ENCODE measurements around the gene LFNG. TPM values are rescaled to one million over a fixed set of nuclear protein-coding genes. Genes with fewer than 3 reads are reported as not detected.

The LFNG gene
- total and polyA plus RNA-seq, 2 experiments from 2014 or later = 0.45 to 1.3 TPM

- Histone ChIP-seq H3K27ac (no peak overlapping the region), H3K27me3 (no peaks in the 10 kb centered on the region), H3K36me3 (no peaks in the 10 kb centered on the region), H3K4me1 (ENCODE audit: low read depth) (peaks cover 5% of the 10 kb centered on the region), H3K4me3 (no peak overlapping the region), H3K9me3 (ENCODE audit: low read depth) (no peaks in the 10 kb centered on the region)
- TF ChIP-seq, protein P1, sequence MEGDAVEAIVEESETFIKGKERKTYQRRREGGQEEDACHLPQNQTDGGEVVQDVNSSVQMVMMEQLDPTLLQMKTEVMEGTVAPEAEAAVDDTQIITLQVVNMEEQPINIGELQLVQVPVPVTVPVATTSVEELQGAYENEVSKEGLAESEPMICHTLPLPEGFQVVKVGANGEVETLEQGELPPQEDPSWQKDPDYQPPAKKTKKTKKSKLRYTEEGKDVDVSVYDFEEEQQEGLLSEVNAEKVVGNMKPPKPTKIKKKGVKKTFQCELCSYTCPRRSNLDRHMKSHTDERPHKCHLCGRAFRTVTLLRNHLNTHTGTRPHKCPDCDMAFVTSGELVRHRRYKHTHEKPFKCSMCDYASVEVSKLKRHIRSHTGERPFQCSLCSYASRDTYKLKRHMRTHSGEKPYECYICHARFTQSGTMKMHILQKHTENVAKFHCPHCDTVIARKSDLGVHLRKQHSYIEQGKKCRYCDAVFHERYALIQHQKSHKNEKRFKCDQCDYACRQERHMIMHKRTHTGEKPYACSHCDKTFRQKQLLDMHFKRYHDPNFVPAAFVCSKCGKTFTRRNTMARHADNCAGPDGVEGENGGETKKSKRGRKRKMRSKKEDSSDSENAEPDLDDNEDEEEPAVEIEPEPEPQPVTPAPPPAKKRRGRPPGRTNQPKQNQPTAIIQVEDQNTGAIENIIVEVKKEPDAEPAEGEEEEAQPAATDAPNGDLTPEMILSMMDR (IDR thresholded peaks at IDR 0.05; ENCODE audit: low read depth, low read length) = no peak
- no peak for DNase-seq (ENCODE audit: low read depth in 1 of 2, low spot score in 1 of 2)
Measured at GRCh38 chr7:2493205-2494164, 26.1 kb upstream of the LFNG start.

DNA sequence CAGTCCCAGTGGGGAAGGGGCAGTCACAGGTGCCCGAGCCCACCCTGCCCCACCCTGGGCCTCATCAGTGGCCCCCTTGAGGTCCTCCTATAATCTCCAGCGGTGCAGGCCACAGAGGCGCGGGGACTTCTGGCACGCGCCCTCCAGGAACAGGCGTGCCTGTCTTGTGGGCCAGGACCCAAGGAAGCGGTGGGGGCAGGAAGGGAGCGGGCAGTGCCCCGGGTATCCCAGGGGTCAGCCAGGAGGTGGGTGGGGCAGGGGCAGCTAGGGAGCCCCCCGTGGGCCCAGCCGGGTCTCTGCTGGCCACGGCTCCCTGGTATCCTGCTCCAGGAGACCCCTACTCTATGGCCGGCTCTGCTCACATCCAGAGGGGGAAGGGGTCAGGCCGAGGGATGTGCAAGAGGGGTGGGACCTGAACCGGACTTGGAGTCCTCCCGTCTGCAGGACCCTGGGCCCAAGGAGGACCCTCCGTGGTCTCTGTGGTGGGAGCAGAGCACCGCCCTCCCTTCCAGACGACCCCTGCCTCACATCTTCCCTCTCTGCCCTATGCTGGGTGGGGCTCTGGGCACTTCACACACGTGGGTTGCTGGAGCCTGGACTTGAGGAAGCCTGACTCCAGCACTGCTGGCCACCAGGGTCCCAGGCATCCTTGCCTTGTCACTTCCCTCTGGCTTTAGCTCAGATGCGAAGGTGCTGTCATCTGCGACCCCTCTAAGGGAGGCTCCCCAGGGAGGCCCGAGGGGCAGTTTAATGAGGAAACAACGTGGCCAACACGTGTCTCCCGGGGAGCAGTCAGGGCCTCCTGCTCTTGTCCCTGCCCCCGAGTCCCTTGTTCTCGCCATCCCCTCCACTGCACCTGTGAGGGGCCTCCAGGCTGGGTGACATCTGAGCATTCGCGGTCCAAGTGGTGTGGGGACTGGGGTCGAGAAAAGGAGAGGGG is 25.1 kb upstream of the LFNG start:
- Histone ChIP-seq H3K4me1 (ENCODE audit: low read depth) (peaks cover 5% of the 10 kb centered on the region), H3K27ac (no peak overlapping the region), H3K4me3 (no peak overlapping the region), H3K36me3 (no peaks in the 10 kb centered on the region), H3K9me3 (ENCODE audit: low read depth) (no peaks in the 10 kb centered on the region), H3K27me3 (no peaks in the 10 kb centered on the region)
- DNase-seq (ENCODE audit: low read depth in 1 of 2, low spot score in 1 of 2) = no peak
- TF ChIP-seq, protein P1 (IDR thresholded peaks at IDR 0.05; ENCODE audit: low read depth, low read length) = no peak

DNA sequence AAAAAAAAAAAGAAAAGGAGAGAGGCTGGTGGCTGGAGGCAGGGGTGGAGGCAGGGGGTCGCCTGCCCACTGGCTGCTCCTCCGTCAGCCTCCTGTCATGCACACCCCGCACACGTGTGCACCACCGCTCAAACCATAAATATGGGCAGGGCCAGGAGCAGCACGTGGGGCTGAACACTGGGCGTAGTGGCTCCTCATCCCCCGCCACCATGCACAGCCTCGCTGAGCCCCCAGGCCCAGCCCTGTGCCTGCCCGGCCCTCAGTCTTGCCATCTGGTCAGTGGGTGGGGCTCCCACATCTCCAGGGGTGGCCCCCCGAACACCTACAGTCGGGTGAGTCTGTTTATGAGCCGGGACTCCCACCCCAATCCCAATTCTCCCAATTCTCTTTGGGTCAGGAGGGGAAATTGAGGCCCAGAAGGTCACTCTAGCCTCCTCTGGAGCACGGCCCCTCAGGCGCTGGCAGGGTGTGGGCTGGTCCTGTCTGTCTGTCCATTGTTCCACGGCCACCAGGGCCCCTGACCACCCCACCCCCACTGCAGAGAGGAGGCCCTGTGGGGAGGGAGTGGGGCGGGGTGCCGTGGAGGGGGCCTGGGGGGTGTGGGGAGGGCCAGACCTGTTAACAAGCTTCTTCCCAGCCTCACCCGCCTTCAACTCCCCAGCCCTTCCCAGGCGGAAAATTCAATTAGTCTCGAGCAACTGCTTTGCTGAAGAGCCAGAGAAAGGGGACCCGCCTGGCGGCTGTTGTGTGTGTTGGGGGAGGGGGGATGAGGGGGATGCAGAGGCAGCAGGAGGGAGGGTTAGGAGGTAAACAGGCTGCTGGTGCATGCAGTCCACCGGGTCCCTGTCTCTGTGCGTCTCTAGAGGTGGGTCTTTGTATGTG is 23.9 kb upstream of the LFNG start:
- H3K4me1 ChIP-seq (ENCODE audit: low read depth) = peaks cover 5% of the 10 kb centered on the region
- no peak overlapping the region for H3K4me3 ChIP-seq
- DNase-seq (ENCODE audit: low read depth in 1 of 2, low spot score in 1 of 2) = peak in 1 of 2 donors; percentile 37
- TF ChIP-seq, protein P1 (IDR thresholded peaks at IDR 0.05; ENCODE audit: low read depth, low read length) = no peak
- H3K27me3 ChIP-seq = no peaks in the 10 kb centered on the region
- no peaks in the 10 kb centered on the region for H3K9me3 ChIP-seq (ENCODE audit: low read depth)
- no peaks in the 10 kb centered on the region for H3K36me3 ChIP-seq
- no peak overlapping the region for H3K27ac ChIP-seq

- Histone ChIP-seq H3K4me3 (no peak overlapping the region), H3K9me3 (ENCODE audit: low read depth) (no peaks in the 10 kb centered on the region), H3K4me1 (ENCODE audit: low read depth) (peaks cover 5% of the 10 kb centered on the region), H3K36me3 (no peaks in the 10 kb centered on the region), H3K27ac (no peak overlapping the region), H3K27me3 (no peaks in the 10 kb centered on the region)
- no peak for DNase-seq (ENCODE audit: low read depth in 1 of 2, low spot score in 1 of 2)
- TF ChIP-seq, protein P1 (IDR thresholded peaks at IDR 0.05; ENCODE audit: low read depth, low read length) = no peak
Measured at GRCh38 chr7:2496375-2496774, 23.2 kb upstream of the LFNG start.

GRCh38 chr7:2497065-2497464 is 22.5 kb upstream of the LFNG start:
- H3K36me3 ChIP-seq = no peaks in the 10 kb centered on the region
- H3K4me1 ChIP-seq (ENCODE audit: low read depth) = peaks cover 5% of the 10 kb centered on the region
- H3K9me3 ChIP-seq (ENCODE audit: low read depth) = no peaks in the 10 kb centered on the region
- H3K4me3 ChIP-seq = no peak overlapping the region
- TF ChIP-seq, protein P1 (IDR thresholded peaks at IDR 0.05; ENCODE audit: low read depth, low read length) = no peak
- DNase-seq (ENCODE audit: low read depth in 1 of 2, low spot score in 1 of 2) = no peak
- no peaks in the 10 kb centered on the region for H3K27me3 ChIP-seq
- no peak overlapping the region for H3K27ac ChIP-seq
